Fibroblast of lung (primary cell): ENCODE data around the gene OR8B8.

Experiments used
- EZH2 ChIP-seq: IDR thresholded peaks from 2 replicates; pipeline ENCODE4 v1.5.1; 2012; ENCODE audit warnings: low read length, control low read depth, mild to moderate bottlenecking; ENCODE audit errors: missing control alignments
- TF ChIP-seq, protein P1 (sequence below), 2 donors: IDR thresholded peaks in 1 of 2; conservative IDR thresholded peaks in 1 of 2; 1 replicate in 1 of 2; 2 replicates in 1 of 2; pipeline ENCODE4 v1.5.1; 2011 to 2012; ENCODE audit warnings: low read length in 2 of 2, control low read depth in 1 of 2, inconsistent platforms in 1 of 2, low read depth in 1 of 2, mild to moderate bottlenecking in 1 of 2

DNA sequence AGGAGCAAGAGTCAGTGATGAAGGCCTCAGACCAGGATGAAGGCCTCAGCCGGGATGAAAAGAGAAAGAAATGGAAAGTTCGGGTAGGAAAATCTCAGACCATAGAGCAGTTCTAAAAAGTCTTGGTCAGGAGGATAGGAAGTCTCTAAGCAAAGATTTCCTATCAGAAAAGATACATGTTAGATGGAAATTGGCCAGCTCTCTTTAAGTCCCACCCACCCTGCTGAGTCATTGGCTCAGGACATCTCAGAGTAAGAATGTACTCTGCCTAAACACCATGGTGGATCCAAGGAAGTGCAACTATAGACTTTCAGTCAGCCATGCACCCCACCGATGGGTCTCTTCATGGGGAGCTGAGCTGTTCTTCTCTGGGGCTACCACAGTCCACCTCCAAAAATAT, 51.1 kb downstream of the OR8B8 start:
- TF ChIP-seq, protein P1, sequence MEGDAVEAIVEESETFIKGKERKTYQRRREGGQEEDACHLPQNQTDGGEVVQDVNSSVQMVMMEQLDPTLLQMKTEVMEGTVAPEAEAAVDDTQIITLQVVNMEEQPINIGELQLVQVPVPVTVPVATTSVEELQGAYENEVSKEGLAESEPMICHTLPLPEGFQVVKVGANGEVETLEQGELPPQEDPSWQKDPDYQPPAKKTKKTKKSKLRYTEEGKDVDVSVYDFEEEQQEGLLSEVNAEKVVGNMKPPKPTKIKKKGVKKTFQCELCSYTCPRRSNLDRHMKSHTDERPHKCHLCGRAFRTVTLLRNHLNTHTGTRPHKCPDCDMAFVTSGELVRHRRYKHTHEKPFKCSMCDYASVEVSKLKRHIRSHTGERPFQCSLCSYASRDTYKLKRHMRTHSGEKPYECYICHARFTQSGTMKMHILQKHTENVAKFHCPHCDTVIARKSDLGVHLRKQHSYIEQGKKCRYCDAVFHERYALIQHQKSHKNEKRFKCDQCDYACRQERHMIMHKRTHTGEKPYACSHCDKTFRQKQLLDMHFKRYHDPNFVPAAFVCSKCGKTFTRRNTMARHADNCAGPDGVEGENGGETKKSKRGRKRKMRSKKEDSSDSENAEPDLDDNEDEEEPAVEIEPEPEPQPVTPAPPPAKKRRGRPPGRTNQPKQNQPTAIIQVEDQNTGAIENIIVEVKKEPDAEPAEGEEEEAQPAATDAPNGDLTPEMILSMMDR (conservative IDR thresholded peaks at IDR 0.05 in 1 of 2, IDR thresholded peaks at IDR 0.05 in 1 of 2; ENCODE audit: low read depth in 1 of 2, low read length in 2 of 2), result no peak
- no peak for TF ChIP-seq EZH2
